Measurements from ENCODE around the gene HIP1R.

- TF ChIP-seq CTCF (IDR thresholded peaks at IDR 0.05) = no peak
- no peak for TF ChIP-seq POLR2A (IDR thresholded peaks at IDR 0.05)
Observed at GRCh38 chr12:122858171-122858570, 22.9 kb downstream of the HIP1R start.
